SKM-1 (cell line): ENCODE data around the gene MSX1.

Experiments used
- DNase-seq: peaks from one replicate; lab custom pipeline; 2025; ENCODE audit not compliant: unreplicated experiment; lab: John Stamatoyannopoulos, UW

The MSX1 gene

GRCh38 chr4:4899202-4899925 lies 39.9 kb downstream of the MSX1 start:
- DNase-seq = no peak

DNA sequence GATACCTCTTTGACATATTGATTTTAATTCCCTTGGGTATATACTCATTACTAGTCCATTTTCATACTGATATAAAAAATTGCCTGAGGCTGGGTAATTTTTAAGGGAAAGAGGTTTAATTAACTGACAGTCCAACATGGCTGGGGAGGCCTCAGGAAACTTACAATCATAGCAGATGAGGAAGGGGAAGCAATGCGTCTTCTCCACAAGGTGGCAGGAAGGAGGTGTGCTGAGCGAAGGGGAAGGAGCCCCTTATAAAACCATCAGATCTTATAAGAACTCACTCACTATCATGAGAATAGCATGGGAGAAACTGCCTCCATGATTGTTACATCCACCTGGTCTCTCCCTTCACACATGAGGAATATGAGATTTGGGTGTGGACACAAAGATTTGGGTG lies 42.4 kb downstream of the MSX1 start:
- no peak for DNase-seq

- no peak for DNase-seq
These were observed 52.7 kb downstream of the MSX1 start for GRCh38 chr4:4912155-4912554.

- DNase-seq = no peak
These were observed 53.7 kb downstream of the MSX1 start for GRCh38 chr4:4913147-4913561.
